HepG2 (cell line): Measurements from ENCODE around the gene IGIP. TPM values are rescaled to one million over a fixed set of nuclear protein-coding genes. Genes with fewer than 3 reads are reported as not detected.

Experiments
- AKAP8 ChIP-seq: sonication (generic); formaldehyde crosslinking; IDR thresholded peaks from 2 replicates; pipeline ENCODE4 v1.5.1; 2020; ENCODE audit warnings: mild to moderate bottlenecking, missing genetic modification reagents
- ARNT ChIP-seq: fragments of 450-650 bp; IDR thresholded peaks from 2 replicates; pipeline ENCODE4 v1.6.1; 2017
- ERF ChIP-seq: IDR thresholded peaks from 2 replicates; pipeline ENCODE4 v1.6.1; 2018; ENCODE audit warnings: missing biosample characterization, missing genetic modification reagents
- IRF1 ChIP-seq: sonication (generic); formaldehyde crosslinking; IDR thresholded peaks from 2 replicates; pipeline ENCODE4 v1.4.0; 2020; ENCODE audit warnings: low read depth, mild to moderate bottlenecking, missing genetic modification reagents
- IRF2 ChIP-seq: IDR thresholded peaks from 2 replicates; pipeline ENCODE4 v1.6.1; 2018; ENCODE audit warnings: missing genetic modification reagents, missing compliant biosample characterization
- KDM5A ChIP-seq: fragments of 200-600 bp; sonication (generic); IDR thresholded peaks from 2 replicates; pipeline ENCODE4 v1.7.0; 2018; ENCODE audit warnings: antibody characterized with exemption, mild to moderate bottlenecking, low read length, borderline replicate concordance
- MED13 ChIP-seq: sonication (generic); formaldehyde crosslinking; IDR thresholded peaks from 2 replicates; pipeline ENCODE4 v1.5.0; 2020; ENCODE audit warnings: missing genetic modification reagents
- NFE2L1 ChIP-seq: sonication (generic); formaldehyde crosslinking; IDR thresholded peaks from 2 replicates; pipeline ENCODE4 v1.4.0; 2020; ENCODE audit warnings: missing genetic modification reagents, mild to moderate bottlenecking, borderline replicate concordance
- PRPF4 ChIP-seq: fragments of 200-400 bp; formaldehyde crosslinking; IDR thresholded peaks from 2 replicates; pipeline ENCODE4 v1.6.1; 2016; ENCODE audit warnings: low read length, low read depth; ENCODE audit not compliant: poor library complexity, severe bottlenecking
- REPIN1 ChIP-seq: sonication (generic); formaldehyde crosslinking; IDR thresholded peaks from 2 replicates; pipeline ENCODE4 v1.8.0; 2022; ENCODE audit warnings: missing genetic modification reagents, low read depth, mild to moderate bottlenecking, borderline replicate concordance
- SALL2 ChIP-seq: sonication (generic); formaldehyde crosslinking; IDR thresholded peaks from 2 replicates; pipeline ENCODE4 v1.8.1; 2023; ENCODE audit warnings: mild to moderate bottlenecking, missing genetic modification reagents, inconsistent platforms
- SP1 ChIP-seq, 2 experiments: fragments of 450-650 bp in 1 of 2; sonication (generic) in 1 of 2; formaldehyde crosslinking in 1 of 2; IDR thresholded peaks; 2 replicates each; pipeline versions ENCODE4 v1.4.0 to v1.6.1; 2016 to 2020; ENCODE audit warnings: missing genetic modification reagents in 1 of 2
- TEAD3 ChIP-seq: optimal IDR thresholded peaks from 2 replicates; pipeline ENCODE3; 2016; ENCODE audit warnings: borderline replicate concordance
- THAP11 ChIP-seq: IDR thresholded peaks from 2 replicates; pipeline ENCODE4 v1.6.1; 2016; ENCODE audit warnings: missing biosample characterization, missing genetic modification reagents
- TRIM24 ChIP-seq: sonication (generic); formaldehyde crosslinking; IDR thresholded peaks from 2 replicates; pipeline ENCODE4 v1.8.0; 2022; ENCODE audit warnings: mild to moderate bottlenecking, missing genetic modification reagents
- ZKSCAN1 ChIP-seq: fragments of 150-350 bp; IDR thresholded peaks from 2 replicates; pipeline ENCODE4 v1.6.1; 2014; ENCODE audit warnings: low read length
- ZNF414 ChIP-seq: sonication (generic); formaldehyde crosslinking; IDR thresholded peaks from 2 replicates; pipeline ENCODE4 v1.5.0; 2020; ENCODE audit warnings: missing genetic modification reagents
- ZNF503 ChIP-seq: sonication (generic); formaldehyde crosslinking; IDR thresholded peaks from 2 replicates; pipeline ENCODE4 v1.4.0; 2020; ENCODE audit warnings: missing genetic modification reagents
- ZNF513 ChIP-seq: sonication (generic); formaldehyde crosslinking; conservative IDR thresholded peaks from 2 replicates; pipeline ENCODE4 v1.5.0; 2020; ENCODE audit warnings: missing genetic modification reagents
- ZNF816 ChIP-seq: sonication (generic); formaldehyde crosslinking; IDR thresholded peaks from 2 replicates; pipeline ENCODE4 v1.8.0; 2022; ENCODE audit warnings: missing genetic modification reagents, mild to moderate bottlenecking, borderline replicate concordance
- ZNF841 ChIP-seq: sonication (generic); formaldehyde crosslinking; IDR thresholded peaks from 2 replicates; pipeline ENCODE4 v1.8.1; 2023; ENCODE audit warnings: missing genetic modification reagents, borderline replicate concordance
- ZXDC ChIP-seq: sonication (generic); formaldehyde crosslinking; IDR thresholded peaks from 2 replicates; pipeline ENCODE4 v1.5.0; 2020; ENCODE audit warnings: mild to moderate bottlenecking, missing genetic modification reagents
- polyA plus RNA-seq, 8 experiments: library from polyadenylated mRNA; depleted of rRNA in 3 of 8; stranded (reverse) in 7 of 8; unstranded in 1 of 8; fragments of >200 nt; fragmentation: Illumina TruSeq in 4 of 8; extraction: Trizol in 4 of 8; gene quantifications; 2 replicates each; pipeline versions ENCODE4 v1.2.1 to v1.2.3, GENCODE V29; 2011 to 2016; ENCODE audit warnings: low read depth in 4 of 8, missing spikeins in 1 of 8, mixed read lengths in 1 of 8; ENCODE audit not compliant: insufficient read depth in 1 of 8
- total RNA-seq, 5 experiments: library from RNA; depleted of rRNA; stranded (reverse); fragments of >200 nt; fragmentation: Illumina TruSeq; extraction: Trizol; gene quantifications; 2 replicates each; pipeline ENCODE4 v1.2.3, GENCODE V29; 2016; ENCODE audit warnings: low read depth in 1 of 5

IGIP gene
- total and polyA plus RNA-seq, 2 of the 13 experiments (the other 11 are each of a cell fraction or from before 2014, with no cell fraction given): 1.7 to 2.1 TPM

GRCh38 chr5:140174465-140175366 is 49.0 kb downstream of the IGIP start, which contains the start of gene CYSTM1 (continued):
- TF ChIP-seq AKAP8 (CRISPR knock-in tag) (0 out of 2 replicates have a peak, but pooled peaks have one; percentile 46), ARNT (no peak), ERF (CRISPR knock-in tag) (peak; percentile 51; the same call in 1 of the 2 replicates), TRIM24 (CRISPR knock-in tag) (no peak), ZNF503 (CRISPR knock-in tag) (0 out of 2 replicates have a peak, but pooled peaks have one; percentile 7), REPIN1 (no peak), ZXDC (CRISPR knock-in tag) (no peak), IRF1 (CRISPR knock-in tag) (no peak), THAP11 (CRISPR knock-in tag) (peak; percentile 72), ZNF816 (CRISPR knock-in tag) (0 out of 2 replicates have a peak, but pooled peaks have one; percentile 33), MED13 (CRISPR knock-in tag) (no peak), IRF2 (CRISPR knock-in tag) (no peak), ZNF513 (CRISPR knock-in tag) (no peak), SALL2 (no peak; the same call in 1 of the 2 replicates), NFE2L1 (CRISPR knock-in tag) (no peak), KDM5A (no peak), PRPF4 (no peak), SP1 (IDR thresholded peaks at IDR 0.05) (no peak), SP1 (CRISPR knock-in tag; IDR thresholded peaks at IDR 0.05) (peak; percentile 47), TEAD3 (CRISPR knock-in tag) (peak; percentile 57), ZNF841 (CRISPR knock-in tag) (no peak), ZKSCAN1 (no peak), ZNF414 (CRISPR knock-in tag) (no peak)
